Neutrophil (primary cell): ENCODE data around the gene ARCN1.

ENCODE experiments used
- H3K27ac ChIP-seq: fragments of 200-600 bp; sonication (generic); 2 replicates; pipeline ENCODE4 v1.5.1; 2016; ENCODE audit warnings: mild to moderate bottlenecking, moderate library complexity
- H3K27me3 ChIP-seq: fragments of 200-600 bp; sonication (generic); 2 replicates; pipeline ENCODE4 v1.6.0; 2016; ENCODE audit warnings: mild to moderate bottlenecking
- H3K36me3 ChIP-seq: fragments of 200-600 bp; sonication (generic); 2 replicates; pipeline ENCODE4 v1.5.1; 2017
- H3K4me1 ChIP-seq, 2 experiments: fragments of 200-600 bp in 1 of 2; sonication (generic) in 1 of 2; 1 replicate in 1 of 2; 2 replicates in 1 of 2; pipeline versions ENCODE4 v1.5.1 to v1.6.1; 2013 to 2016; ENCODE audit warnings: low read depth in 1 of 2, low read length in 1 of 2, mild to moderate bottlenecking in 1 of 2, moderate library complexity in 1 of 2; ENCODE audit not compliant: control insufficient read depth in 1 of 2, insufficient read depth in 1 of 2
- H3K4me3 ChIP-seq, 2 experiments: fragments of 200-600 bp in 1 of 2; sonication (generic) in 1 of 2; 1 replicate in 1 of 2; 2 replicates in 1 of 2; pipeline ENCODE4 v1.5.1; 2013 to 2016; ENCODE audit warnings: low read depth in 1 of 2, low read length in 1 of 2, mild to moderate bottlenecking in 1 of 2, moderate library complexity in 1 of 2
- H3K9me3 ChIP-seq: fragments of 200-600 bp; sonication (generic); 2 replicates; pipeline ENCODE4 v1.5.1; 2016
- TF ChIP-seq, protein P1 (sequence below): fragments of 200-600 bp; sonication (generic); IDR thresholded peaks from 2 replicates; pipeline ENCODE4 v1.5.1; 2016; ENCODE audit warnings: antibody characterized with exemption

Gene ARCN1

DNA sequence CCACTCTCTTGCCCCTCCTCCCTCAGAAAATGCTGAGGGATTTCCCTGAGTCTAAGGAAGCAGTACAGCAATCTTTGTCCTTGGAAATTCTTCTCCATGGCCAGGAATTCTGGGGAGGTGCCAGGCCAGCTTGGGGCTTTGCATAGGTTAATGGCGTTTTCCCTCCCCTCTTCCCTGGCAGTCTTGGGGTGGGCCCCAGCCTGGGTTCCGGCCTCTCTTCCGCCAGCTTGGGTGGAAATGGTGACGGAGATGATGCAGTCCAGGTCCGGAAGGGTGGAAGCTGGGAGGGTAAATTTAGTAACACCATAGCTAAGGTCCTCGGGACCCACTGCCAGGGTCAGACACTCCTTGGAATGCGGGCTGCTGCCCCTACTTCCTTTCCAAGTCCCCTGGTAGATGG is 40.2 kb downstream of the ARCN1 start:
- no peaks in the 10 kb centered on the region for H3K9me3 ChIP-seq
- peaks cover 74% of the 10 kb centered on the region for H3K27me3 ChIP-seq
- TF ChIP-seq, protein P1, sequence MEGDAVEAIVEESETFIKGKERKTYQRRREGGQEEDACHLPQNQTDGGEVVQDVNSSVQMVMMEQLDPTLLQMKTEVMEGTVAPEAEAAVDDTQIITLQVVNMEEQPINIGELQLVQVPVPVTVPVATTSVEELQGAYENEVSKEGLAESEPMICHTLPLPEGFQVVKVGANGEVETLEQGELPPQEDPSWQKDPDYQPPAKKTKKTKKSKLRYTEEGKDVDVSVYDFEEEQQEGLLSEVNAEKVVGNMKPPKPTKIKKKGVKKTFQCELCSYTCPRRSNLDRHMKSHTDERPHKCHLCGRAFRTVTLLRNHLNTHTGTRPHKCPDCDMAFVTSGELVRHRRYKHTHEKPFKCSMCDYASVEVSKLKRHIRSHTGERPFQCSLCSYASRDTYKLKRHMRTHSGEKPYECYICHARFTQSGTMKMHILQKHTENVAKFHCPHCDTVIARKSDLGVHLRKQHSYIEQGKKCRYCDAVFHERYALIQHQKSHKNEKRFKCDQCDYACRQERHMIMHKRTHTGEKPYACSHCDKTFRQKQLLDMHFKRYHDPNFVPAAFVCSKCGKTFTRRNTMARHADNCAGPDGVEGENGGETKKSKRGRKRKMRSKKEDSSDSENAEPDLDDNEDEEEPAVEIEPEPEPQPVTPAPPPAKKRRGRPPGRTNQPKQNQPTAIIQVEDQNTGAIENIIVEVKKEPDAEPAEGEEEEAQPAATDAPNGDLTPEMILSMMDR: no peak
- peaks cover 42 to 48% of the 10 kb centered on the region in 2 experiments for H3K4me1 ChIP-seq
- no peaks in the 10 kb centered on the region for H3K36me3 ChIP-seq
- no peak overlapping the region for H3K4me3 ChIP-seq
- no peak overlapping the region for H3K27ac ChIP-seq

DNA sequence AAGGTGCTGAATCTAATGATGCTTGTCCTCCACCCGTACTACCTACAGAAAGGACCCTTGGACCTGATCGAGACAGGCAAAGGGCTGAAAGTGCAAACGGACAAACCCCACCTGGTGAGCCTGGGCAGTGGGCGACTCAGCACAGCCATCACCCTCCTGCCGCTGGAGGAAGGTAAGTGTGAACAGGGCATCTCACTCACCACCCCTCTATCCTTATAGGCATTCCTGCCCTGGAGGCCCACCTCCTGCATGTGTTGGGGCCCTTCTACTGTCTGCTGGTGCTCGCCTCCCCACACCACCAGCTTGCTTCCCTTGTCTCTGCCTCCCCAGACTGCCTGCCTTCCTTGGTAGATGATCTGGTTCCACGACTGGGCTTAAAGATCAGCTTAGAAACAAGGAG is 42.3 kb downstream of the ARCN1 start:
- no peaks in the 10 kb centered on the region for H3K36me3 ChIP-seq
- no peaks in the 10 kb centered on the region for H3K9me3 ChIP-seq
- H3K4me3 ChIP-seq: no peak overlapping the region
- H3K27me3 ChIP-seq: peaks cover 66% of the 10 kb centered on the region
- peaks cover 22 to 27% of the 10 kb centered on the region in 2 experiments for H3K4me1 ChIP-seq
- TF ChIP-seq, protein P1: no peak
- no peak overlapping the region for H3K27ac ChIP-seq

DNA sequence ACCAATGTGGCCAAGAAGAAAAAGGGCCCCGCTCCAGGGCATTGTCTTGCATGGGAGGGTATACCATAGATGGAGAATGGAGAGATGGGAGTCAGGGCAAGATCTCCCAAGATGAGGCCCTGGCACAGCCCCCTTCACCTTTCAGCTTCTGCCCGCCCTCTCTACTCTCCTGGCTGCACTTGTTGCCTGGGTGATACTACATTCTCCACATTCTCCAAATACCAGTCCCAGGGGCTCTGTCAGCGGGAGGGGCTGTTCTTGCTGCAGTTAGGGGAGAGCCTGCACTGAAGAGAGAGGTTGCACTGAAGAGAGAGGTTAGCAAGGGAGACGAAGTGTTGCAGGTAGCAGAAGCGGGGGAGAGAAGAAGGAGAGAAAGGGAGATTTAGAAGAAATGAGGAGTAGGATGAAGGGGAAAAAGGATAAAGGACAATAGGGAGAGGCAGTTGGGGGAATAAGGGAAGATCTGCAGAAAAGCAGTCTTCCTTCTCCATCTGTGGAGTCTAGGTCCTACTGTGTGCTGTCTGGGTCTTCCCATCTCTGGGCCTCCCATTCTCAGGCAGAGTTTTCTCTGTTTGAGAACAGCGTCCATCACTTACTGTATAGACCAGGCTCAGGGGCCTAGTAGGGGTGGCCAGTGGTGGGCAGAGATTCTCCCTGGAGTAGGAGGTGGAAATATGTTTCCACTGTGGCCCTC is 43.2 kb downstream of the ARCN1 start:
- Histone ChIP-seq H3K4me3 (no peak overlapping the region), H3K9me3 (no peaks in the 10 kb centered on the region), H3K27me3 (peaks cover 66% of the 10 kb centered on the region), H3K4me1 (peaks cover 13 to 17% of the 10 kb centered on the region in 2 experiments), H3K27ac (no peak overlapping the region), H3K36me3 (no peaks in the 10 kb centered on the region)
- TF ChIP-seq, protein P1: no peak

DNA sequence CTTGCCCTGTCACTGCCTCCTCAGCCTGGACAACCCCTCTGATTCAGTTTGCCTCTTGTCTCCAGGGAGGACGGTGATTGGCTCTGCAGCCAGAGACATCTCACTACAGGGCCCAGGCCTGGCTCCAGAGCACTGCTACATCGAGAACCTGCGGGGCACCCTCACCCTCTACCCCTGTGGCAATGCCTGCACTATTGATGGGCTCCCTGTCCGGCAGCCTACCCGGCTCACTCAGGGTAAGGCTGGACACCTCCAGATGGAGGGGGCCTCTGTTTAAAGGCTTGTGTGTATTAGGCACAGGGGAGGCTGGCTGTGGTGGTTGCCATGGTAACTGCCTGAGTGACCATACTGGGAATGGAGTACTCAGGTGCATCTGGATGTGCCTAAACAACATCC is 43.8 kb downstream of the ARCN1 start:
- no peaks in the 10 kb centered on the region for H3K9me3 ChIP-seq
- H3K27ac ChIP-seq: no peak overlapping the region
- H3K4me3 ChIP-seq: no peak overlapping the region
- H3K4me1 ChIP-seq: peaks cover 7 to 12% of the 10 kb centered on the region in 2 experiments
- peaks cover 66% of the 10 kb centered on the region for H3K27me3 ChIP-seq
- H3K36me3 ChIP-seq: no peaks in the 10 kb centered on the region
- TF ChIP-seq, protein P1: no peak

DNA sequence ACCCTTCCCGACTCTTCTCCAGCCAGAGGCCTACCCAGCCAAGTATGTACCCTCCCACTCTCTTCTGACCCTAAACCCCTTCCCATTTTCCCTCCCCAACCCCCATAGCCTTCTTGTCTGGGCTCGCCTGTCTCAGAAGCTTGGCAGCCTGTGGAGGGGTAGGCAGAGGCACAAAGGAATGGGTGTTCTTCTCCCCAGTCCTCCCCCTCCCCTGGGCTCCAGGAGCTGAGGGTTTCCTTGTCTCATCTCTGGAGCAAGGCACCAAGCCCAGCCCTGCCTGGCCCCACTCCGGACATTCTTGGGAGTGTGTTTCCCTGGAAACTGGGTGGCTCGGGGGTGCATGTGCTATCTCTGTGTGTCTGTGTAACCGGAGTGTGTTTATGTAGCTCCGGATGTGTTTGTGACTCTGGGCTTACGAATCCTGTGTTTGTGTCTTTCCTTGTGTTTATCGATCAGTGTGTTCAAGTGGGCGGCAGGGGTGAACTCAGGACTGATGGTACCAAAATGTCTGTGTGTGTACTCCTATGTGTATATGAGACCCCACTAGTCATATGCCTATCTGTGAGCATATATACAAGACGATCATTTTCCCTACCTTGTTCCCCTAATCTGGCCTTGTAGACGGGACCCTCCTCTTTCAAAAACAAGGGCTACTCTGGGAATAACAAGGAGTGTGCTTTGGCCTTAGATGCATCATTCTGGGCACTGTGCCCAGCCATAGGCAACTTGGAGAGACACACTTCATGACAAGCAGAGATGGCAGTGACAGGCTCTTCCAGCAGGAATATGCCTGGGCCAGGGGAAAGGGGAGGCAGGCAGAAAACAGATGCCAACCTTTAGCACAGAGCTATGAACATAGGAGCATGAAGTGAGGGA is 46.1 kb downstream of the ARCN1 start:
- Histone ChIP-seq H3K4me1 (peaks cover 0 to 6% of the 10 kb centered on the region in 2 experiments), H3K9me3 (no peaks in the 10 kb centered on the region), H3K27ac (no peak overlapping the region), H3K36me3 (no peaks in the 10 kb centered on the region), H3K4me3 (no peak overlapping the region), H3K27me3 (peaks cover 66% of the 10 kb centered on the region)
- TF ChIP-seq, protein P1: no peak
